ENCODE data around the gene CYP21A2. TPM values are rescaled to one million over a fixed set of nuclear protein-coding genes. Genes with fewer than 3 reads are reported as not detected.
A peak's percentile ranks its signal among the peaks of the same experiment; 100 is the strongest.

Gene CYP21A2
- total RNA-seq, 1 donor from 2014 or later, result not detected

DNA sequence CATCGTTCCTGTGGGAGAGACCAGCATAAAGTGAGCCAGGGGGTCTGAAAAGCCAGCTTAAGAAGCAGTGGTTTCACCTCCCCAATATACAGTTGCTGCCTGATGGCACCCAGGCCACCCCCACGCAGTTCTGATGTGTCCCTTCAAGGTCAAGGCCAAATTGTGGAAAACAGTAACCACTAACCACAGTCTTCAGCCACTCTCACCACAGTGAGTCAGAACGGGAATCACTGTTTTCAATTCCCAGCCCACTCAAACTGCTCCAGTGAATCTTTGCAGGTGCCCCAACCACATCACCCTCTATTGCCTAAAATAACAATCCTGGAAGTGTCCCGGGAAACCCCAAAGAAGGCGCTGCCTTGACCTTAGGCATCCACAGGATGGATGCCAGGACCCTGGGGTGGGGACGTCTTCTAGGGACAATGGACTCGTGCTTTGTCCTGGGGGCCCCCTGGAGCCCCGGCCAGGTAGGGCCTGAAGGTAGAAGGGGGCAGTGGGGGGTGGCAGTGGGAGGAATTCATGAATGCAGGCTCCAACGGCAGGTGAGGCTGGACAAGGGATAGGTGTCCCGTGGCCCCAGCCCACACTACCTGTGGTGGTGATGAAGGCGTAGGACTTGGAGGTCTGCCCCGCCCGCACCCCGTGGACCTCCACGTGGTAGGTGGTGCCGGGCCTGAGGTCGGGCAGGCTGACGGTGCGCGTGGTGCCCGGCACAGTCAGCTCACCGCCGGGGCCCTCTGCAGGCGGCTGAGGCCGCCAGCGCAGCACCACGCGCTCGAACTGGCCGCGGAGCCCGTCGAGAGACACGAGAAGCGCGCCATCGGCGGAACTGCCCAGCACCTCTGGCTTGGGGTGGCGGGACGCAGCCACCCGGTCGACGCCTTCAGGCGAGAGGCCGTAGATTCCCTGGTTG lies 48.7 kb downstream of the CYP21A2 start:
- H3K4me3 ChIP-seq (ENCODE audit: low read depth, low read length), result no peak overlapping the region
- peak; percentile 77 for DNase-seq (ENCODE audit: low read depth)
- H3K27me3 ChIP-seq (ENCODE audit: control insufficient read depth, insufficient read depth, low read length), result peaks cover 79% of the 10 kb centered on the region
- TF ChIP-seq, protein P1, sequence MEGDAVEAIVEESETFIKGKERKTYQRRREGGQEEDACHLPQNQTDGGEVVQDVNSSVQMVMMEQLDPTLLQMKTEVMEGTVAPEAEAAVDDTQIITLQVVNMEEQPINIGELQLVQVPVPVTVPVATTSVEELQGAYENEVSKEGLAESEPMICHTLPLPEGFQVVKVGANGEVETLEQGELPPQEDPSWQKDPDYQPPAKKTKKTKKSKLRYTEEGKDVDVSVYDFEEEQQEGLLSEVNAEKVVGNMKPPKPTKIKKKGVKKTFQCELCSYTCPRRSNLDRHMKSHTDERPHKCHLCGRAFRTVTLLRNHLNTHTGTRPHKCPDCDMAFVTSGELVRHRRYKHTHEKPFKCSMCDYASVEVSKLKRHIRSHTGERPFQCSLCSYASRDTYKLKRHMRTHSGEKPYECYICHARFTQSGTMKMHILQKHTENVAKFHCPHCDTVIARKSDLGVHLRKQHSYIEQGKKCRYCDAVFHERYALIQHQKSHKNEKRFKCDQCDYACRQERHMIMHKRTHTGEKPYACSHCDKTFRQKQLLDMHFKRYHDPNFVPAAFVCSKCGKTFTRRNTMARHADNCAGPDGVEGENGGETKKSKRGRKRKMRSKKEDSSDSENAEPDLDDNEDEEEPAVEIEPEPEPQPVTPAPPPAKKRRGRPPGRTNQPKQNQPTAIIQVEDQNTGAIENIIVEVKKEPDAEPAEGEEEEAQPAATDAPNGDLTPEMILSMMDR (IDR thresholded peaks at IDR 0.05; ENCODE audit: insufficient read depth, low read length, poor library complexity, severe bottlenecking), result no peak
- H3K36me3 ChIP-seq (ENCODE audit: control insufficient read depth, insufficient read depth, low read length), result no peaks in the 10 kb centered on the region

DNA sequence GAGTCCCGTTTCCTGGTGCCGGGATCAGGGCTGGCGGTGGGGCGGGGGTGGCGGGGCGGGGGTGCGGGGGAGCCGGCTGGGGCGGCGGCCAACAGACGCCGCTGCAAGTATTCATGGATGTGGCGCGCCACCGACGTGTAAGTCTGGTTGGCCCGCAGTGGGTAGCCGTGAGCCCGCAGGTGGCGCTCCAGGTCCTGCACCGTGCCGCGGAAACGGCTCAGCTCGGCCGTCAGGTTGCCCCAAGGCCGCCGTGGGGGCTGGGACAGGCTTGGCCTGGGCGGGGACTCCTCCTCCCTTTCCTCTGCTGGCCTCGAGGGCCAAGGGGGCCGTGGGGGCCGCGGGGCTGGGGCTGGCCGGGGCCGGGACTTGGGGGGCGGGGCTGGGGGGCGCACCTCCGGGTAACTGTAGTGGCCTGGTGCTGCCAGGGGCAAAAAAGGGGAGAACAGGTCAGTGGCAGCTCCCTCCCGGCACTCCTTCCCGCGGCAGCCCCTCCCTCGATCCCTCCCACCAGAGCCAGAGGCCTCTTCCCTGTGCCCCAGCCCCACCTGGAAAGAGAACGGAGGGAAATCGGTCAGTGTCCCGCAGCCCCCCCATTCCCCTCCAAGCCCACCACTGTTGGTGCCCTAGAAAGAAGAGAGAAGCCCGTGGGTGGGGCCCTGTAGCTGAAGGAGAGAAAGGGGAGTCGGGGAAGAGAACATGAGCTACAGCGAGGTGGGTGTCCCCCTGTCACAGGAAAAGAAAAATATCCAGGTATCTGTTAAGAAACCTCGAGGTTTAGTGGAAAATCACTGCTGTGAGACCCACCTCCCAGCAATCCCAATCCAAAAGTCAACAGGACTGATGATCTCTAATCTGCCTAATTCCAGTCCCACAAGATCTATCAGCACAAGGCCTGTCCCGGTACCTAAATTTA lies 49.6 kb downstream of the CYP21A2 start:
- no peaks in the 10 kb centered on the region for H3K36me3 ChIP-seq (ENCODE audit: control insufficient read depth, insufficient read depth, low read length)
- DNase-seq (ENCODE audit: low read depth), result no peak
- peaks cover 78% of the 10 kb centered on the region for H3K27me3 ChIP-seq (ENCODE audit: control insufficient read depth, insufficient read depth, low read length)
- TF ChIP-seq, protein P1 (IDR thresholded peaks at IDR 0.05; ENCODE audit: insufficient read depth, low read length, poor library complexity, severe bottlenecking), result peak; percentile 56
- H3K4me3 ChIP-seq (ENCODE audit: low read depth, low read length), result no peak overlapping the region

DNA sequence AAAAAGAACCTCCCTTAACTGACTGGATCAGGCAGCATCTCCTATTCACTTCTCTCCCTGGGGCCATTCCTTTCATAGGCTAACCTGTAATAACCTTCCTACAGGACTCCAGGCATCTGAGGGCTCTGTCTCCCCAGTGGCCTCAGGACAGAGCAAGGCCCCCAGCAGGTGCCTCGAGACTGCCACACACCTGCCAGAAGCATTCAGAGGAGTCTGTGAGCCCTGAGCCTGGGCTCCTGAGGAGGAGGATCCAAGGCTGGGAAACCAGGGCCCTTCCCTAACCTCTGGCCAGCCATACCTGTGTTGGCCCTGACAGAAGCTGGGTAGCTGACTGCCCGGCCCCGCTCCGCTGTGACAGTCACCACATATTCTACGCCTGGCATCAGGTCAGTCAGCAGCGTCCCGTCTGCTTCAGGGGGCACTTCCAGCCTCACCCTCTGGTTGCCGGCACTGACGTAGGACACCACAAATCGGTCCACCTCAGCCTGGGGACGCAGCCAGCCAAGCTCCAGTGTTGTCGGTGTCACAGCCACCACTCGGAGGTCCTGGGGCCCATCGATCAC lies 50.4 kb downstream of the CYP21A2 start:
- Histone ChIP-seq H3K4me3 (ENCODE audit: low read depth, low read length) (no peak overlapping the region), H3K27me3 (ENCODE audit: control insufficient read depth, insufficient read depth, low read length) (peaks cover 75% of the 10 kb centered on the region)
- no peak for DNase-seq (ENCODE audit: low read depth)

DNA sequence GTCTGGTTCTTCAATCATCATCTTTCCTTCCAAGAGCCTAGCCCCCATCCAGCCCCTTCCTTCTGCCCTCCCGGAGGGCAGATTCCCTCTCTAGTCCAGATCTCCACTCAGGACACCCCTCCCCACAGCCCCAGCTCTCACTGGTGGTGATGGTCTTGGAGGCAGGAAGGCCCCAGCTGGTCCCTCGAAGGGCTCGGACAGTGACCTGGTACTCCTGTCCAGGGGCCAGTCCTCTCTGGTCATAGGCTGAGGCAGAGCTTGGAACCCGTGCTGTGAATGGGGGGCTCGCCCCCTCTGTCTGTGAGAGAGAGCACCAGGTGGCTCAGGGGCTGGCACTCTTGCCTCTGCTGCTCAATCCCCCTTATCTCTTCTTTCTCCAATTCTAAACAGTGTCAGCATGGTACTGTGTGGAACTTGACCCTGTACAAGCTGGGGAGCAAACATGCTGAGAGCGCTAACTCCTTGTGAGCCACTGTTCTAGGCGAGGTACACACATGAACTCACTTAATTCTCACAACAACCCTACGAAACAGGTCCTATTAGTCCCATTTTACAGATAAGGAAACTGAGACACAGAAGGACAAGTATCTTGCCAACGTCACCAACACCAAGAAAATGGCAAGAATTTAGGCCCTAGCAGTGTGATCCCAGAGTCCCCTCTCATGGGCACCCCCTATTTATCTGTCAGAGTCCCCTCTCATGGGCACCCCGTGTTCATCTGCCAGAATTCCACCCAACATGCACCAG lies 51.0 kb downstream of the CYP21A2 start:
- H3K4me3 ChIP-seq (ENCODE audit: low read depth, low read length), result no peak overlapping the region
- H3K36me3 ChIP-seq (ENCODE audit: control insufficient read depth, insufficient read depth, low read length), result no peaks in the 10 kb centered on the region
- TF ChIP-seq, protein P1 (IDR thresholded peaks at IDR 0.05; ENCODE audit: insufficient read depth, low read length, poor library complexity, severe bottlenecking), result no peak
- no peak for DNase-seq (ENCODE audit: low read depth)
- peaks cover 72% of the 10 kb centered on the region for H3K27me3 ChIP-seq (ENCODE audit: control insufficient read depth, insufficient read depth, low read length)

More for the DNA sequence above, 50.4 kb downstream of the CYP21A2 start:
- H3K36me3 ChIP-seq (ENCODE audit: control insufficient read depth, insufficient read depth, low read length), result no peaks in the 10 kb centered on the region
- TF ChIP-seq, protein P1 (IDR thresholded peaks at IDR 0.05; ENCODE audit: insufficient read depth, low read length, poor library complexity, severe bottlenecking), result no peak

Other genes starting within 250 kb of the CYP21A2 start
- 165 and 181 TPM in 2 replicates for gene VARS1, start 242.7 kb upstream of the CYP21A2 start, total RNA-seq
- gene LSM2, start 231.4 kb upstream of the CYP21A2 start, total RNA-seq, result 78.6 and 89.0 TPM in 2 replicates
- 0.46 and 1.1 TPM in 2 replicates for gene HSPA1L, start 223.1 kb upstream of the CYP21A2 start, total RNA-seq
- 54.6 and 67.0 TPM in 2 replicates for gene HSPA1A, start 222.9 kb upstream of the CYP21A2 start, total RNA-seq
- gene HSPA1B, start 210.7 kb upstream of the CYP21A2 start, total RNA-seq, result 68.3 and 79.1 TPM in 2 replicates
- gene NEU1, start 175.6 kb upstream of the CYP21A2 start, total RNA-seq, result 142 and 152 TPM in 2 replicates
- gene SLC44A4, start 159.4 kb upstream of the CYP21A2 start, total RNA-seq, result 17.7 and 26.1 TPM in 2 replicates
- gene EHMT2, start 140.7 kb upstream of the CYP21A2 start, total RNA-seq, result 55.7 and 59.3 TPM in 2 replicates
- 3.0 and 4.9 TPM in 2 replicates for gene ZBTB12, start 136.3 kb upstream of the CYP21A2 start, total RNA-seq
- gene C2, start 110.7 kb upstream of the CYP21A2 start, total RNA-seq, result 0.07 and 0.63 TPM in 2 replicates
- gene CFB, start 92.3 kb upstream of the CYP21A2 start, total RNA-seq, result 1.9 and 13.8 TPM in 2 replicates
- 123 and 140 TPM in 2 replicates for gene NELFE, start 79.4 kb upstream of the CYP21A2 start, total RNA-seq
- gene SKIC2, start 79.2 kb upstream of the CYP21A2 start, total RNA-seq, result 43.3 and 49.1 TPM in 2 replicates
- gene DXO, start 66.3 kb upstream of the CYP21A2 start, total RNA-seq, result 28.1 and 30.6 TPM in 2 replicates
- 1.8 and 3.2 TPM in 2 replicates for gene C4A, start 56.4 kb upstream of the CYP21A2 start, total RNA-seq
- gene C4B, start 23.6 kb upstream of the CYP21A2 start, total RNA-seq, result 2.3 and 4.4 TPM in 2 replicates
- 0.34 and 0.38 TPM in 2 replicates for gene TNXB, start 70.9 kb downstream of the CYP21A2 start, total RNA-seq
- 42.5 and 47.0 TPM in 2 replicates for gene ATF6B, start 89.8 kb downstream of the CYP21A2 start, total RNA-seq
- 4.6 and 5.3 TPM in 2 replicates for gene FKBPL, start 91.9 kb downstream of the CYP21A2 start, total RNA-seq
- 0.27 TPM in 1 of 2 replicates, not detected in the other for gene PRRT1, start 113.5 kb downstream of the CYP21A2 start, total RNA-seq
- gene PPT2, start 115.7 kb downstream of the CYP21A2 start, total RNA-seq, result 12.9 and 20.5 TPM in 2 replicates
- 2.6 and 5.1 TPM in 2 replicates for gene EGFL8, start 126.2 kb downstream of the CYP21A2 start, total RNA-seq
- 57.2 and 62.3 TPM in 2 replicates for gene AGPAT1, start 137.7 kb downstream of the CYP21A2 start, total RNA-seq
- gene RNF5, start 140.0 kb downstream of the CYP21A2 start, total RNA-seq, result 76.8 and 90.1 TPM in 2 replicates
- gene AGER, start 145.8 kb downstream of the CYP21A2 start, total RNA-seq, result 0.25 and 2.7 TPM in 2 replicates
- gene PBX2, start 151.8 kb downstream of the CYP21A2 start, total RNA-seq, result 37.5 and 40.7 TPM in 2 replicates
- 20.8 and 25.6 TPM in 2 replicates for gene GPSM3, start 154.2 kb downstream of the CYP21A2 start, total RNA-seq
- gene NOTCH4, start 185.7 kb downstream of the CYP21A2 start, total RNA-seq, result 2.4 and 2.9 TPM in 2 replicates